Psoas muscle (tissue), 8 donors: Measurements from ENCODE around the gene TUT1. TPM values are rescaled to one million over a fixed set of nuclear protein-coding genes. Genes with fewer than 3 reads are reported as not detected.

Experiments
- ATAC-seq, 4 donors: fragments of 200-7000 bp; cut with Tn5 transposase; one replicate each; pipeline ENCODE4 v1.9.1; 2020; ENCODE audit warnings: moderate library complexity in 3 of 4, mild to moderate bottlenecking in 2 of 4
- DNase-seq, 2 donors: peaks; one replicate each; pipeline ENCODE4 v3.0.0-alpha.2; 2020
- H3K27ac ChIP-seq: fragments of 200-600 bp; one replicate; pipeline ENCODE4 v1.8.0; 2022
- H3K27me3 ChIP-seq, 3 donors: fragments of 200-600 bp in 1 of 3; one replicate each; pipeline versions ENCODE4 v1.6.1 to v1.8.0; 2013 to 2022; ENCODE audit warnings: low read length in 2 of 3, mild to moderate bottlenecking in 2 of 3, moderate library complexity in 1 of 3; ENCODE audit not compliant: insufficient read depth in 3 of 3
- H3K36me3 ChIP-seq, 2 donors: fragments of 200-600 bp in 1 of 2; one replicate each; pipeline versions ENCODE4 v1.6.1 to v1.8.0; 2013 to 2022; ENCODE audit warnings: low read depth in 1 of 2, mild to moderate bottlenecking in 1 of 2, moderate library complexity in 1 of 2; ENCODE audit not compliant: insufficient read depth in 1 of 2
- H3K4me1 ChIP-seq: fragments of 200-600 bp; one replicate; pipeline ENCODE4 v1.8.0; 2022
- H3K4me3 ChIP-seq: fragments of 200-600 bp; one replicate; pipeline ENCODE4 v1.8.0; 2022; ENCODE audit warnings: mild to moderate bottlenecking
- H3K9me3 ChIP-seq: fragments of 200-600 bp; one replicate; pipeline ENCODE4 v1.8.0; 2022
- CTCF ChIP-seq: fragments of 200-600 bp; IDR thresholded peaks from one replicate; pipeline ENCODE4 v1.8.0; 2022; ENCODE audit warnings: antibody characterized with exemption
- WGBS, 3 donors: extraction: QIAGEN DNeasy Blood & Tissue Kit; methylation state at CpG; one replicate each; pipeline versions ENCODE4 v1.1.6 to v1.1.7; 2013; 5-methylcytosine and 5-hydroxymethylcytosine counted together
- intact Hi-C, 2 donors: fragments of 100-400 bp; cut with DNase I; formaldehyde crosslinking; loops; one replicate each; pipeline versions ENCODE4 v1.11.0 to v1.14.2; 2022
- polyA plus RNA-seq, 3 donors: library from polyadenylated mRNA; stranded (reverse); fragments of 200-250 nt; gene quantifications; one replicate each; pipeline ENCODE4 v1.2.3, GENCODE V29; 2013
- total RNA-seq, 4 donors: library from RNA; stranded (reverse); fragmentation: NEBNext Ultra II Directional in 2 of 4; extraction: Animal tissue kit (Norgen Biotek cat#: 25700) in 2 of 4; gene quantifications; one replicate each; pipeline versions ENCODE4 v1.2.1 to v1.2.4, GENCODE V29; 2021 to 2023
- donor health status: healthy with polysubstance abuse.
- donor health status: DM: no; HTN: no; CAD: no; lungs with moderate emphysema.
- donor health status: Bipolar disorder and iron deficiency.
- donor health status: healthy.
- donor health status: DM: yes; HTN: yes; CAD: no.
- donor health status: DM: no; HTN: no; CAD: no.
- donor health status: DM: no; HTN: no; CAD: no.
- donor health status: DM: yes; HTN: yes; CAD: no.

TUT1 gene
- total and polyA plus RNA-seq, 7 donors = 12.1 to 23.7 (median 15.5) TPM

GRCh38 chr11:62539238-62539925, 51.9 kb downstream of the TUT1 start:
- Histone ChIP-seq H3K36me3 (peaks cover 9 to 22% of the 10 kb centered on the region in 2 donors), H3K27me3 (no peaks in the 10 kb centered on the region), H3K4me3 (peak overlapping the region; percentile 91), H3K4me1 (peaks cover 74% of the 10 kb centered on the region), H3K9me3 (no peaks in the 10 kb centered on the region), H3K27ac (peak overlapping the region; percentile 99)
- ATAC-seq (peak; percentile 23 to 49 (median 45)), DNase-seq (peak; percentile 88 to 90)
- intact Hi-C loops = no loop called here
- WGBS, 3 donors = 3 to 8% (median 4%) methylated on average over 12 to 13 of the region's 13 CpGs
- no peak for TF ChIP-seq CTCF

GRCh38 chr11:62538470-62539237, 52.7 kb downstream of the TUT1 start:
- WGBS, 3 donors = 28 to 43% (median 33%) methylated on average over 19 of the region's 19 CpGs
- ATAC-seq = no peak
- TF ChIP-seq CTCF = no peak
- Histone ChIP-seq H3K9me3 (no peaks in the 10 kb centered on the region), H3K27me3 (no peaks in the 10 kb centered on the region), H3K36me3 (peaks cover 14 to 30% of the 10 kb centered on the region in 2 donors), H3K27ac (peak overlapping the region; percentile 99), H3K4me1 (peaks cover 69% of the 10 kb centered on the region), H3K4me3 (peak overlapping the region; percentile 91)
- no peak for DNase-seq
- intact Hi-C loops = no loop called here

GRCh38 chr11:62536301-62536957, 54.9 kb downstream of the TUT1 start:
- Histone ChIP-seq H3K27ac (peak overlapping the region; percentile 36), H3K4me1 (peaks cover 47% of the 10 kb centered on the region), H3K27me3 (no peaks in the 10 kb centered on the region), H3K9me3 (no peaks in the 10 kb centered on the region), H3K4me3 (no peak overlapping the region), H3K36me3 (peaks cover 23 to 52% of the 10 kb centered on the region in 2 donors)
- TF ChIP-seq CTCF = no peak
- intact Hi-C loops = no loop called here
- ATAC-seq (no peak), DNase-seq (no peak)
- WGBS, 3 donors = 47 to 59% (median 56%) methylated on average over 20 to 21 of the region's 21 CpGs

GRCh38 chr11:62535802-62536201, 55.5 kb downstream of the TUT1 start:
- DNase-seq (no peak), ATAC-seq (no peak)
- H3K27me3 ChIP-seq = no peaks in the 10 kb centered on the region
- TF ChIP-seq CTCF = no peak
- H3K4me1 ChIP-seq = peaks cover 40% of the 10 kb centered on the region
- H3K9me3 ChIP-seq = no peaks in the 10 kb centered on the region
- H3K27ac ChIP-seq = peak overlapping the region; percentile 36
- intact Hi-C loops = no loop called here
- H3K4me3 ChIP-seq = no peak overlapping the region
- H3K36me3 ChIP-seq = peaks cover 27 to 58% of the 10 kb centered on the region in 2 donors
- 62 to 73% (median 65%) methylated on average over 12 of the region's 12 CpGs for WGBS, 3 donors
